OCI-LY7 (cell line): ENCODE data around the gene RCCD1.

Experiments
- CTCF ChIP-seq: fragments of 200-600 bp; sonication (generic); conservative IDR thresholded peaks from 2 replicates; pipeline ENCODE4 v1.5.1; 2014; ENCODE audit warnings: mild to moderate bottlenecking, antibody characterized with exemption, low read length, moderate library complexity, mixed read lengths
- EZH2phosphoT487 ChIP-seq: fragments of 200-600 bp; sonication (generic); IDR thresholded peaks from 2 replicates; pipeline ENCODE4 v1.6.1; 2018; ENCODE audit warnings: low read depth, borderline replicate concordance, mild to moderate bottlenecking, mixed run types, antibody characterized with exemption, low read length, moderate library complexity, mixed read lengths

GRCh38 chr15:90939756-90940155, 14.9 kb upstream of the RCCD1 start:
- TF ChIP-seq CTCF: no peak
- TF ChIP-seq EZH2phosphoT487: no peak
